ENCODE results near the gene NPFF. TPM values are rescaled to one million over a fixed set of nuclear protein-coding genes. Genes with fewer than 3 reads are reported as not detected.

Gene NPFF
- total RNA-seq, 2 donors from 2014 or later: not detected

- H3K27ac ChIP-seq: no peak overlapping the region
- peaks cover 9% of the 10 kb centered on the region for H3K4me1 ChIP-seq (replicated peaks)
- no peak for DNase-seq (ENCODE audit: low spot score)
- 81% methylated on average over 10 of the region's 10 CpGs for WGBS
- intact Hi-C loops (cut with DNase I): loop anchor here (5.0 to 10.0 kb wide), 3 partner anchors 51 to 448 kb away; partner anchors contain the start of genes AAAS, PCBP2 and TNS2
- H3K27me3 ChIP-seq (replicated peaks; ENCODE audit: insufficient read depth): no peaks in the 10 kb centered on the region
- TF ChIP-seq POLR2A (IDR thresholded peaks at IDR 0.05) (no peak), POLR2AphosphoS5 (IDR thresholded peaks at IDR 0.05) (no peak)
- TF ChIP-seq, protein P1, sequence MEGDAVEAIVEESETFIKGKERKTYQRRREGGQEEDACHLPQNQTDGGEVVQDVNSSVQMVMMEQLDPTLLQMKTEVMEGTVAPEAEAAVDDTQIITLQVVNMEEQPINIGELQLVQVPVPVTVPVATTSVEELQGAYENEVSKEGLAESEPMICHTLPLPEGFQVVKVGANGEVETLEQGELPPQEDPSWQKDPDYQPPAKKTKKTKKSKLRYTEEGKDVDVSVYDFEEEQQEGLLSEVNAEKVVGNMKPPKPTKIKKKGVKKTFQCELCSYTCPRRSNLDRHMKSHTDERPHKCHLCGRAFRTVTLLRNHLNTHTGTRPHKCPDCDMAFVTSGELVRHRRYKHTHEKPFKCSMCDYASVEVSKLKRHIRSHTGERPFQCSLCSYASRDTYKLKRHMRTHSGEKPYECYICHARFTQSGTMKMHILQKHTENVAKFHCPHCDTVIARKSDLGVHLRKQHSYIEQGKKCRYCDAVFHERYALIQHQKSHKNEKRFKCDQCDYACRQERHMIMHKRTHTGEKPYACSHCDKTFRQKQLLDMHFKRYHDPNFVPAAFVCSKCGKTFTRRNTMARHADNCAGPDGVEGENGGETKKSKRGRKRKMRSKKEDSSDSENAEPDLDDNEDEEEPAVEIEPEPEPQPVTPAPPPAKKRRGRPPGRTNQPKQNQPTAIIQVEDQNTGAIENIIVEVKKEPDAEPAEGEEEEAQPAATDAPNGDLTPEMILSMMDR (IDR thresholded peaks at IDR 0.05): no peak
- no peaks in the 10 kb centered on the region for H3K9me3 ChIP-seq
- H3K36me3 ChIP-seq: no peaks in the 10 kb centered on the region
- no peak overlapping the region for H3K4me3 ChIP-seq
Observed at GRCh38 chr12:53502983-53503728, 4.1 kb downstream of the NPFF start.

DNA sequence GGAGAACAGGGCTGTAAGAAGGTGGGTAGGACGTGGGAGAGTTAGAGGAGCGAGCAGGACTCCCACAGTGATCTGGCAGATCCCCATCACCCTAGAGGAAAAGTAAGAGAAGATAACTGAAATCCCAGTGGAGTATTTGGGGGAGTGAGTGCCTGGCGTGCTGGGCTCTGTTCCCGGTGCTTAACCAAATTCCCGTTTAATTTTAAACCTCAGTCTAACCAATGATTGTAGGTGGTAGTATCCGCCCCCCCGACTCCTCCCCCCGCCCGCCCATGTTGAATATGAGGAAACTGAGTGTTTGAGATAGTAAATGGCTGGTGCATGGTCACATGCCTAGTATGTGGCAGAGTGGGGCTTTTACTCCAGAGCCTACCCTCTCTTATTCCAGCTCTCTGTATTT is 5.0 kb downstream of the NPFF start:
- no peak for DNase-seq (ENCODE audit: low spot score)
- Histone ChIP-seq H3K36me3 (no peaks in the 10 kb centered on the region), H3K4me3 (no peak overlapping the region), H3K27ac (no peak overlapping the region), H3K4me1 (replicated peaks) (peaks cover 9% of the 10 kb centered on the region), H3K27me3 (replicated peaks; ENCODE audit: insufficient read depth) (no peaks in the 10 kb centered on the region), H3K9me3 (no peaks in the 10 kb centered on the region)
- intact Hi-C loops (cut with DNase I): loop anchor here (5.0 to 10.0 kb wide), 3 partner anchors 50 to 448 kb away; partner anchors contain the start of genes AAAS, PCBP2 and TNS2
- WGBS: 63% methylated on average over 9 of the region's 9 CpGs
- TF ChIP-seq POLR2A (IDR thresholded peaks at IDR 0.05) (no peak), POLR2AphosphoS5 (IDR thresholded peaks at IDR 0.05) (no peak)
- TF ChIP-seq, protein P1 (IDR thresholded peaks at IDR 0.05): no peak

- intact Hi-C loops (cut with DNase I): loop anchor here (5.0 to 10.0 kb wide), 3 partner anchors 49 to 447 kb away; partner anchors contain the start of genes AAAS, PCBP2 and TNS2
- no peak for TF ChIP-seq POLR2AphosphoS5 (IDR thresholded peaks at IDR 0.05)
- TF ChIP-seq, protein P1 (IDR thresholded peaks at IDR 0.05): no peak
- no peak for TF ChIP-seq POLR2A (IDR thresholded peaks at IDR 0.05)
- Histone ChIP-seq H3K36me3 (no peaks in the 10 kb centered on the region), H3K4me1 (replicated peaks) (peaks cover 9% of the 10 kb centered on the region), H3K27ac (peak overlapping the region; percentile 95 to 97), H3K4me3 (peak overlapping the region; percentile 50 to 65), H3K9me3 (no peaks in the 10 kb centered on the region), H3K27me3 (replicated peaks; ENCODE audit: insufficient read depth) (no peaks in the 10 kb centered on the region)
- WGBS: 65% methylated on average over 10 of the region's 10 CpGs
- DNase-seq (ENCODE audit: low spot score): no peak
Observed at GRCh38 chr12:53501615-53502181, 5.6 kb downstream of the NPFF start.

DNA sequence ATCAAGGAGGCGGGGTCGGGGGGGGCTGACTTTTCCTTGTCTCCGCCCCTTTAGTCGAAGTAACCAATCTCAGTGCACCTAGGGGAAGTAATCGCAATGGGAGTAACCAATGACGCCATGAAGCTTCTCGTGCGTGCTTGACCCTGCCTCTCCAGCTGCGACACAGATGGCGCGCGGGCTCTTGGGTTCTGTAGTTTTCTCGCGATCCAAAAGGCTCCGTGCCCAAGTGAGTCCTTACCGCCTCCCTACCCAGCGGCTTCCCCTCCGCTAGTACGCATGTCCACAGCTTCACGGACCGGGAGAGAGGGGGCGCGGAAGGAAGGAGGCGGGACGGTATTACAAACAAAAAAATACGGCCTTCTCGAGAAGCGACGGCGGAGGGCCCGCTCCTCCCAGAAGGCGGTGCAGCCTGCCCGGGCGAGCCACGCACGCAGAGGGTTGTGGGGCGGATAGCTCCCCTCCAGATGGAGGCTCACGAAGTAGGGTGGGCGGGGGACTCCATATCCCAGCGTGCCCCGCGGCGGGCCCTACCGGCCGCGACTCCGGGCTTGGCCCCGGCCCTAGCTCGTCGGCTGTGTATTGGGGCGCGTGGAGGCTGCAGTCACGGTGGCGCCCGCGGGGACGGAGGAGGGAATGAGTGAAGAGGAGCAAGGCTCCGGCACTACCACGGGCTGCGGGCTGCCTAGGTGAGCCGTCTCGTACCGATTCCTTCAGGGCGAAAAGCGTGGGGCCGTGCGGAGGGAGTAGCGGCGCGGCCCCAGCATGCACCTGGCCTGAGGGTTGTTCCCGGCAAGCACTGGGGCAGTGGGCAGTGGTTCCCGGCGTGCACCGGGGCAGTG is 6.3 kb downstream of the NPFF start, which contains the start of gene TARBP2:
TARBP2 (plus strand) TSS at position 508 of the 839 bp plus-strand sequence; CDS start at position 634, 126 bp downstream.
- Histone ChIP-seq H3K27me3 (replicated peaks; ENCODE audit: insufficient read depth) (no peaks in the 10 kb centered on the region), H3K4me3 (peak within 1 kb of the TSS; percentile 50 to 65), H3K9me3 (no peaks in the 10 kb centered on the region), H3K27ac (peak within 1 kb of the TSS; percentile 95 to 97), H3K4me1 (replicated peaks) (peaks cover 9% of the 10 kb centered on the region), H3K36me3 (no peaks in the 10 kb centered on the region)
- TF ChIP-seq, protein P1 (IDR thresholded peaks at IDR 0.05): peak in 2 of 4 experiments; percentile 26 to 41
- TF ChIP-seq POLR2AphosphoS5 (IDR thresholded peaks at IDR 0.05) (peak; percentile 90), POLR2A (IDR thresholded peaks at IDR 0.05) (no peak)
- peak; percentile 99 for DNase-seq (ENCODE audit: low spot score)
- WGBS: under 1% methylated on average over 68 of the region's 74 CpGs
- intact Hi-C loops (cut with DNase I): loop anchor here (5.0 to 10.0 kb wide), 3 partner anchors 49 to 446 kb away; partner anchors contain the start of genes AAAS, PCBP2 and TNS2
